Prostate gland (tissue), 2 donors: ENCODE results near the gene FAU. TPM values are rescaled to one million over a fixed set of nuclear protein-coding genes. Genes with fewer than 3 reads are reported as not detected.

Experiments
- DNase-seq: peaks from one replicate; pipeline ENCODE4 v3.0.0-alpha.2; 2019; ENCODE audit warnings: low spot score
- H3K27ac ChIP-seq, 2 donors: fragments of 200-600 bp; sonication (generic); 2 replicates each; pipeline ENCODE4 v1.5.1; 2017 to 2019
- H3K27me3 ChIP-seq: fragments of 200-600 bp; sonication (generic); replicated peaks from 2 replicates; pipeline ENCODE4 v1.5.1; 2019; ENCODE audit not compliant: insufficient read depth
- H3K36me3 ChIP-seq, 2 donors: fragments of 200-600 bp; sonication (generic); 1 replicate in 1 of 2; 2 replicates in 1 of 2; pipeline versions ENCODE4 v1.5.1 to v1.8.1; 2017 to 2019
- H3K4me1 ChIP-seq: fragments of 200-600 bp; sonication (generic); replicated peaks from 2 replicates; pipeline ENCODE4 v1.5.1; 2019
- H3K4me3 ChIP-seq, 2 donors: fragments of 200-600 bp; sonication (generic); 2 replicates each; pipeline ENCODE4 v1.5.1; 2017 to 2019
- H3K9me3 ChIP-seq: fragments of 200-600 bp; sonication (generic); 2 replicates; pipeline ENCODE4 v1.5.1; 2017
- POLR2A ChIP-seq: fragments of 450-650 bp; IDR thresholded peaks from one replicate; pipeline ENCODE4 v1.6.1; 2016; ENCODE audit warnings: antibody characterized with exemption, mild to moderate bottlenecking
- POLR2AphosphoS5 ChIP-seq: sonication (generic); formaldehyde crosslinking; IDR thresholded peaks from one replicate; pipeline ENCODE4 v1.6.1; 2017; ENCODE audit warnings: antibody characterized with exemption
- WGBS: methylation state at CpG from one replicate; pipeline ENCODE4 v1.1.5; 2018; 5-methylcytosine and 5-hydroxymethylcytosine counted together
- intact Hi-C: fragments of 100-400 bp; cut with DNase I; formaldehyde crosslinking; loops from one replicate; pipeline ENCODE4 v1.14.2; 2022
- total RNA-seq, 2 donors: library from RNA; depleted of rRNA; stranded (reverse); fragments of >200 nt; gene quantifications; one replicate each; pipeline ENCODE4 v1.1.0, GENCODE V29; 2016
- TF ChIP-seq, protein P1 (sequence below), 4 experiments: fragments of 200-600 bp in 2 of 4; fragments of 450-650 bp in 2 of 4; sonication (generic) in 2 of 4; IDR thresholded peaks; 1 replicate in 3 of 4; 2 replicates in 1 of 4; pipeline ENCODE4 v1.5.1; 2016 to 2019; ENCODE audit warnings: antibody characterized with exemption in 4 of 4, mild to moderate bottlenecking in 2 of 4, moderate library complexity in 2 of 4

Gene FAU
- total RNA-seq, 2 donors from 2014 or later = 654 to 691 TPM

DNA sequence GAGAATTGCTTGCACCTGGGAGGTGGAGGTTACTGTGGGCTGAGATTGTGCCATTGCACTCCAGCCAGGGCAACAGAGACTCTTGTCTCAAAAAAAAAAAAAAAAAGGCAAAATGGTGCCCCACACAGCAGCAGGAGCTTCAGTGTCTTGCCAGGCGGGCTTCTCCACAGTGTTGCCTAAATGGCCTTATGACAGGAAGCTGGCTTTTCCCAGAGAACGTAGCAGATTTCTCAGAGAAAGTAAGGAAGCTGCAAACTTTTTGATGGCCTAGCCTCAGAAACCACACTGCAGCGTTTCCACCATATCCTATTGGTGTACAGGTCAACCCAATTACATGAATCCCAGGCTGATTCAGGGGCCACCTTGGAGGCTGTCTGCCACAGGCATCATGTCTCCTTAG, 35.4 kb upstream of the FAU start:
- no peaks in the 10 kb centered on the region for H3K36me3 ChIP-seq
- TF ChIP-seq POLR2AphosphoS5 (no peak), POLR2A (no peak)
- TF ChIP-seq, protein P1, sequence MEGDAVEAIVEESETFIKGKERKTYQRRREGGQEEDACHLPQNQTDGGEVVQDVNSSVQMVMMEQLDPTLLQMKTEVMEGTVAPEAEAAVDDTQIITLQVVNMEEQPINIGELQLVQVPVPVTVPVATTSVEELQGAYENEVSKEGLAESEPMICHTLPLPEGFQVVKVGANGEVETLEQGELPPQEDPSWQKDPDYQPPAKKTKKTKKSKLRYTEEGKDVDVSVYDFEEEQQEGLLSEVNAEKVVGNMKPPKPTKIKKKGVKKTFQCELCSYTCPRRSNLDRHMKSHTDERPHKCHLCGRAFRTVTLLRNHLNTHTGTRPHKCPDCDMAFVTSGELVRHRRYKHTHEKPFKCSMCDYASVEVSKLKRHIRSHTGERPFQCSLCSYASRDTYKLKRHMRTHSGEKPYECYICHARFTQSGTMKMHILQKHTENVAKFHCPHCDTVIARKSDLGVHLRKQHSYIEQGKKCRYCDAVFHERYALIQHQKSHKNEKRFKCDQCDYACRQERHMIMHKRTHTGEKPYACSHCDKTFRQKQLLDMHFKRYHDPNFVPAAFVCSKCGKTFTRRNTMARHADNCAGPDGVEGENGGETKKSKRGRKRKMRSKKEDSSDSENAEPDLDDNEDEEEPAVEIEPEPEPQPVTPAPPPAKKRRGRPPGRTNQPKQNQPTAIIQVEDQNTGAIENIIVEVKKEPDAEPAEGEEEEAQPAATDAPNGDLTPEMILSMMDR (IDR thresholded peaks at IDR 0.05) = no peak
- no peak overlapping the region for H3K4me3 ChIP-seq
- DNase-seq = no peak
- intact Hi-C loops = no loop called here
- 83% methylated on average over 3 of the region's 3 CpGs for WGBS
- no peaks in the 10 kb centered on the region for H3K9me3 ChIP-seq
- H3K27me3 ChIP-seq = no peaks in the 10 kb centered on the region
- no peak overlapping the region for H3K27ac ChIP-seq
- no peaks in the 10 kb centered on the region for H3K4me1 ChIP-seq

DNA sequence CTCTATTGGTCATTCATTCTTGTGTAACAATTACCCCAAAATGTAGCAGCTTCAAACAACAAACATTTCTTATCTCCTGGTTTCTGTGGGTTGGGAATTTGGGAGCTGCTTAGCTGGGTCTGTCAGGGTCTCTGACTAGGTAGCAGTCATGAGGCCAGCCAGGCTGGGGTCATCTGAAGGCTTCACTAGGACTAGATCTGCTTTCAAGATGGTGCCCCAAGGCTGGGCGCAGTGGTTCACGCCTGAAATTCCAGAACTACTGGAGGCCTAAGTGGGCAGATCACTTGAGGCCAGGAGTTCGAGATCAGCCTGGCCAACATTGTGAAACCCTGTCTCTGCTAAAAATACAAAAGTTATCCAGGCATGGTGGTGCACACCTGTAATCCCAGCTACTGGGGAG, 35.0 kb upstream of the FAU start:
- Histone ChIP-seq H3K27me3 (no peaks in the 10 kb centered on the region), H3K4me3 (no peak overlapping the region), H3K4me1 (no peaks in the 10 kb centered on the region), H3K27ac (no peak overlapping the region), H3K36me3 (no peaks in the 10 kb centered on the region), H3K9me3 (no peaks in the 10 kb centered on the region)
- intact Hi-C loops = no loop called here
- 93% methylated on average over 3 of the region's 3 CpGs for WGBS
- no peak for DNase-seq
- TF ChIP-seq POLR2AphosphoS5 = no peak
- TF ChIP-seq, protein P1 (IDR thresholded peaks at IDR 0.05) = no peak
- no peak for TF ChIP-seq POLR2A

DNA sequence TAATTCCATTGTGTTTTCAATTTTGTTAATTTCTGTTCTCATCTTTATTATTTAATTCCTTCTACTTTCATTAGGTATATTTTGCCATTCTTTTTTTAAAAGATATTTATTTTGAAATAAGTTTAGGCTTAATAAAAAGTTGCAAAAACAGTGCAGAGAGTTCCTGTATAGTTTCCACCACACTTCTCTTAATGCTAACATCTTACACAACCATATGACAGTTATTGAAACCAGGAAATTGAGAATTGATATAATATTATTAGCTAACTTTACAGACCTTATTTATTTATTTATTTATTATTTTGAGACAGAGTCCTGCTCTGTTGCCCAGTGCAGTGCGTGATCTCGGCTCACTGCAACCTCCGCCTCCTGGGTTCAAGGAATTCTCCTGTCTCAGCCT, 34.3 kb upstream of the FAU start:
- no peaks in the 10 kb centered on the region for H3K27me3 ChIP-seq
- 95% methylated on average over 3 of the region's 3 CpGs for WGBS
- intact Hi-C loops = no loop called here
- no peaks in the 10 kb centered on the region for H3K4me1 ChIP-seq
- H3K9me3 ChIP-seq = no peaks in the 10 kb centered on the region
- TF ChIP-seq POLR2A (no peak), POLR2AphosphoS5 (no peak)
- TF ChIP-seq, protein P1 (IDR thresholded peaks at IDR 0.05) = no peak
- no peaks in the 10 kb centered on the region for H3K36me3 ChIP-seq
- no peak for DNase-seq
- no peak overlapping the region for H3K27ac ChIP-seq
- H3K4me3 ChIP-seq = no peak overlapping the region

DNA sequence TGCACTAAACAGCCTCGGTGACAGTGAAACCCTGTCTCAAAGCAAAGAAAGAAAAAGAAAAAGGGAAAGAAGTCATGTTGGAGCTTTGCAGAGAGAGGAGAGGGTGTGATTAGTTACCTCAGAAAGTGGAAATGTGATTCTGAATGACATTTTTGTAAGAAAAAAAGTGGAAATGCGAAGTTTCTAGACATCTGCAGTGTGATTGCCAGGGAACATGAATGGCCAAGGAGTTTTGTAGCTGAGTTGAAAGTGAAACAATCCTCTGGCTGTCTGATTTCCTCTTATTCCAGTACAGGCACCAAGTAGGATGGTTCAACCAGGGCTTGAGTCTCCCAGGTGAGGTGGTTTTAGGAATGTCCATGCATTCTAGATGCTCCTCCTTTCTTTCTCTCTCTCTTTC, 30.2 kb upstream of the FAU start:
- 84% methylated on average over 2 of the region's 2 CpGs for WGBS
- no peak overlapping the region for H3K27ac ChIP-seq

DNA sequence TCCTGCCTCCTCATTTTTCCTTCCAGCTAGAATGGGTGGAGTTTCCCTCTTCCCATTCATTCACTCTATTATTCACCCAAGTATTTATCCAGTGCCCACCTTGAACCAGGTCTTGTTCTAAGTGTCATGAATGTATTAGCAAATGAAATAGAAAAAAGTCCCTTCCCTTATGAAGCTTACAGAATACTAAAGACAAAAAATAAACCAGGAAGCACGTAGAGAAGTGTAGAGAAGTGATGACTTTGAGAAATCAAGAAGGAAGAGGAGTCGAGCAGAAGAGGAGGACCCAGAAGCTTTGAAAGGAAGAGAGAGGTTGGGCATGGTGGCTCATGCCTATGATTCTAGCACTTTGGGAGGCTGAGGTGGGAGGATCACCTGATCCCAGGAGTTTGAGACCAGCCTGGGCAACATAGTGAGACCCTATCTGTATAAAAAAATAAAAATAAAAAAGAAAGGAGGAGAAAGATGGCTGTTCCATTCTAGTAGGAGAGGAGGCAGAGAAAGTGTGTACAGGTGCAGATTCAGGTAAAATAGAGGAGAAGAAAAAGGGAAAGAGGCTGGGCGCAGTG, 29.5 kb upstream of the FAU start:
- Histone ChIP-seq H3K4me1 (no peaks in the 10 kb centered on the region), H3K27ac (peak overlapping the region in 1 of 2 donors; percentile 58), H3K36me3 (no peaks in the 10 kb centered on the region), H3K9me3 (no peaks in the 10 kb centered on the region), H3K27me3 (no peaks in the 10 kb centered on the region), H3K4me3 (no peak overlapping the region)
- TF ChIP-seq, protein P1 (IDR thresholded peaks at IDR 0.05) = no peak
- TF ChIP-seq POLR2AphosphoS5 (no peak), POLR2A (no peak)
- WGBS = 83% methylated on average over 3 of the region's 3 CpGs
- intact Hi-C loops = no loop called here
- no peak for DNase-seq

More for the DNA sequence above, 30.2 kb upstream of the FAU start:
- no peaks in the 10 kb centered on the region for H3K27me3 ChIP-seq
- no peaks in the 10 kb centered on the region for H3K9me3 ChIP-seq
- H3K36me3 ChIP-seq = no peaks in the 10 kb centered on the region
- intact Hi-C loops = no loop called here
- H3K4me3 ChIP-seq = no peak overlapping the region
- H3K4me1 ChIP-seq = no peaks in the 10 kb centered on the region
- DNase-seq = no peak
- TF ChIP-seq, protein P1 (IDR thresholded peaks at IDR 0.05) = no peak
- TF ChIP-seq POLR2AphosphoS5 (no peak), POLR2A (no peak)
